Transverse colon (tissue), 4 donors: ENCODE results near the gene LDB2. TPM values are rescaled to one million over a fixed set of nuclear protein-coding genes. Genes with fewer than 3 reads are reported as not detected.

Experiments
- DNase-seq: peaks from one replicate; pipeline ENCODE4 v3.0.0-alpha.2; 2019
- H3K27ac ChIP-seq, 4 donors: fragments of 200-600 bp; sonication (generic); 2 replicates each; pipeline ENCODE4 v1.5.1; 2016 to 2018; ENCODE audit warnings: inconsistent platforms in 4 of 4
- H3K27me3 ChIP-seq: fragments of 200-600 bp; sonication (generic); 2 replicates; pipeline ENCODE4 v1.5.1; 2017; ENCODE audit warnings: inconsistent platforms
- H3K36me3 ChIP-seq, 4 donors: fragments of 200-600 bp; sonication (generic); 2 replicates each; pipeline ENCODE4 v1.5.1; 2017 to 2019; ENCODE audit warnings: inconsistent platforms in 4 of 4
- H3K4me1 ChIP-seq, 4 donors: fragments of 200-600 bp; sonication (generic); 2 replicates each; pipeline ENCODE4 v1.5.1; 2017 to 2020; ENCODE audit warnings: inconsistent platforms in 4 of 4
- H3K4me3 ChIP-seq, 4 donors: fragments of 200-600 bp; sonication (generic); 1 replicate in 1 of 4; 2 replicates in 3 of 4; pipeline versions ENCODE4 v1.5.1 to v1.6.1; 2017 to 2019; ENCODE audit warnings: inconsistent platforms in 4 of 4
- H3K9me3 ChIP-seq, 2 donors: fragments of 200-600 bp; sonication (generic); 2 replicates each; pipeline ENCODE4 v1.5.1; 2017 to 2019; ENCODE audit warnings: inconsistent platforms in 2 of 2
- EP300 ChIP-seq: sonication (generic); formaldehyde crosslinking; IDR thresholded peaks from one replicate; pipeline ENCODE4 v1.6.1; 2017; ENCODE audit warnings: antibody characterized with exemption, low read depth
- POLR2A ChIP-seq: fragments of 450-650 bp; IDR thresholded peaks from one replicate; pipeline ENCODE4 v1.6.1; 2016; ENCODE audit warnings: antibody characterized with exemption, mild to moderate bottlenecking, moderate library complexity
- POLR2AphosphoS5 ChIP-seq, 3 donors: sonication (generic); formaldehyde crosslinking; IDR thresholded peaks; one replicate each; pipeline ENCODE4 v1.6.1; 2016; ENCODE audit warnings: antibody characterized with exemption in 3 of 3
- WGBS, 2 donors: methylation state at CpG; one replicate each; pipeline ENCODE4 v1.1.5; 2018; ENCODE audit warnings: low coverage in 1 of 2; 5-methylcytosine and 5-hydroxymethylcytosine counted together
- in situ Hi-C, 4 donors: fragments of 200-750 bp; cut with MboI; loops; one replicate each; pipeline versions ENCODE4 v1.15.0 to v1.15.1; 2017; ENCODE audit warnings: low sequenced_read_pairs in 3 of 4, low pct_ligation_motif_present in 1 of 4, low pct_unique_long_range_greater_than_20kb in 1 of 4
- intact Hi-C: fragments of 100-400 bp; cut with DNase I; formaldehyde crosslinking; loops from one replicate; pipeline ENCODE4 v1.15.1; 2023; ENCODE audit warnings: low total_unique reads
- total RNA-seq, 4 donors: library from RNA; depleted of rRNA; stranded (reverse); fragments of >200 nt; gene quantifications; one replicate each; pipeline ENCODE4 v1.1.0, GENCODE V29; 2016
- TF ChIP-seq, protein P1 (sequence below), 5 experiments: fragments of 200-600 bp in 3 of 5; fragments of 450-650 bp in 2 of 5; sonication (generic) in 3 of 5; IDR thresholded peaks; 1 replicate in 2 of 5; 2 replicates in 3 of 5; pipeline ENCODE4 v1.5.1; 2016 to 2017; ENCODE audit warnings: antibody characterized with exemption in 5 of 5, inconsistent platforms in 3 of 5, mild to moderate bottlenecking in 2 of 5, moderate library complexity in 1 of 5

Gene LDB2
- total RNA-seq, 4 donors from 2014 or later, result 7.0 to 46.6 (median 8.9) TPM

GRCh38 chr4:16884673-16885460 lies 13.6 kb downstream of the LDB2 start:
- no peak overlapping the region for H3K27ac ChIP-seq
- 78 to 82% methylated on average over 8 of the region's 8 CpGs for WGBS, 2 donors
- no peaks in the 10 kb centered on the region for H3K36me3 ChIP-seq
- TF ChIP-seq EP300 (no peak), POLR2AphosphoS5 (IDR thresholded peaks at IDR 0.05) (no peak), POLR2A (no peak)
- TF ChIP-seq, protein P1, sequence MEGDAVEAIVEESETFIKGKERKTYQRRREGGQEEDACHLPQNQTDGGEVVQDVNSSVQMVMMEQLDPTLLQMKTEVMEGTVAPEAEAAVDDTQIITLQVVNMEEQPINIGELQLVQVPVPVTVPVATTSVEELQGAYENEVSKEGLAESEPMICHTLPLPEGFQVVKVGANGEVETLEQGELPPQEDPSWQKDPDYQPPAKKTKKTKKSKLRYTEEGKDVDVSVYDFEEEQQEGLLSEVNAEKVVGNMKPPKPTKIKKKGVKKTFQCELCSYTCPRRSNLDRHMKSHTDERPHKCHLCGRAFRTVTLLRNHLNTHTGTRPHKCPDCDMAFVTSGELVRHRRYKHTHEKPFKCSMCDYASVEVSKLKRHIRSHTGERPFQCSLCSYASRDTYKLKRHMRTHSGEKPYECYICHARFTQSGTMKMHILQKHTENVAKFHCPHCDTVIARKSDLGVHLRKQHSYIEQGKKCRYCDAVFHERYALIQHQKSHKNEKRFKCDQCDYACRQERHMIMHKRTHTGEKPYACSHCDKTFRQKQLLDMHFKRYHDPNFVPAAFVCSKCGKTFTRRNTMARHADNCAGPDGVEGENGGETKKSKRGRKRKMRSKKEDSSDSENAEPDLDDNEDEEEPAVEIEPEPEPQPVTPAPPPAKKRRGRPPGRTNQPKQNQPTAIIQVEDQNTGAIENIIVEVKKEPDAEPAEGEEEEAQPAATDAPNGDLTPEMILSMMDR (IDR thresholded peaks at IDR 0.05), result no peak
- in situ Hi-C loops, result no loop called here
- H3K27me3 ChIP-seq, result no peaks in the 10 kb centered on the region
- H3K4me1 ChIP-seq, result no peaks in the 10 kb centered on the region
- H3K9me3 ChIP-seq, result no peaks in the 10 kb centered on the region
- no peak for DNase-seq
- intact Hi-C loops, result no loop called here
- no peak overlapping the region for H3K4me3 ChIP-seq

GRCh38 chr4:16883806-16884205 lies 14.6 kb downstream of the LDB2 start:
- 82 to 94% methylated on average over 2 to 4 of the region's 4 CpGs for WGBS, 2 donors
- no peak for DNase-seq
- intact Hi-C loops, result no loop called here
- in situ Hi-C loops, result no loop called here
- Histone ChIP-seq H3K27ac (no peak overlapping the region), H3K9me3 (no peaks in the 10 kb centered on the region), H3K36me3 (no peaks in the 10 kb centered on the region), H3K4me3 (no peak overlapping the region), H3K4me1 (no peaks in the 10 kb centered on the region), H3K27me3 (no peaks in the 10 kb centered on the region)
- TF ChIP-seq, protein P1 (IDR thresholded peaks at IDR 0.05), result no peak
- no peak for TF ChIP-seq POLR2A
- TF ChIP-seq POLR2AphosphoS5 (IDR thresholded peaks at IDR 0.05), result no peak
- no peak for TF ChIP-seq EP300

DNA sequence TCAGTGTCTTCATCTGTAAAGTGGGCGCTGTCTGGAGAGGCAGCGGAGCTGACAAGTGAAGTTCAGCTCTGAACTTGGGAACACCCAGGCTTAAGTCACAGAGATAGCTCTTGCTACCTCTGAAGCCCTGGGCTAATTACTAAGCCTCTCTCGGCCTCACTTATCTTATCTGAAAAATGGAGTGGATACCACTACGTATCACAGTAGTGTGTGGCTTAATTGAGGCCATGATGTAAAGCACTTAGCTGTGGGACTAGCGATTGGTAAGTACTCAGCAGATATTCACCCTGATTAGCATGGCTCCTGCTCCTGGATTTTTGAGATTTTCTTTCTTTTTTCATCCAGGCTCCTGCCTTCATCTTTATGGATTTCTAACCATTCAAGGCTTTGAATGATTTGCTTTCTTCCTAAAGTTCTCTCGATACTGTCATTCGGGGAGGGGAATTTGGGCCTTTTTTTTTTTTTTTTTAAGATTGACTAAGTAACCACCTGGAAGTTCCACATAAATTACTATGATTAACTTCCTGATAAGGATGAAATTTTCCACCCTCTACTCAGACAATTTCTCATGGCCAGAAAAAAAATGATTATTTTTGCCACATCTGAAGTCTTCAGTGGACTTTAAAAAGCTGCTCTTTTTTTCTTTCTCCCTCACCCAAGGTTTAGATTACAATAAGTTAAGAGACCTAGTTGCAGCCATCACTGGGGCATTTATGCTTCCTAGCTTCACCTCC lies 17.1 kb downstream of the LDB2 start:
- H3K9me3 ChIP-seq, result no peaks in the 10 kb centered on the region
- in situ Hi-C loops, result no loop called here
- TF ChIP-seq POLR2AphosphoS5 (IDR thresholded peaks at IDR 0.05) (no peak), POLR2A (no peak), EP300 (no peak)
- TF ChIP-seq, protein P1 (IDR thresholded peaks at IDR 0.05), result no peak
- no peaks in the 10 kb centered on the region for H3K36me3 ChIP-seq
- H3K27ac ChIP-seq, result no peak overlapping the region
- H3K4me1 ChIP-seq, result no peaks in the 10 kb centered on the region
- H3K27me3 ChIP-seq, result no peaks in the 10 kb centered on the region
- 83 to 92% methylated on average over 3 to 7 of the region's 7 CpGs for WGBS, 2 donors
- H3K4me3 ChIP-seq, result no peak overlapping the region
- intact Hi-C loops, result no loop called here
- no peak for DNase-seq

DNA sequence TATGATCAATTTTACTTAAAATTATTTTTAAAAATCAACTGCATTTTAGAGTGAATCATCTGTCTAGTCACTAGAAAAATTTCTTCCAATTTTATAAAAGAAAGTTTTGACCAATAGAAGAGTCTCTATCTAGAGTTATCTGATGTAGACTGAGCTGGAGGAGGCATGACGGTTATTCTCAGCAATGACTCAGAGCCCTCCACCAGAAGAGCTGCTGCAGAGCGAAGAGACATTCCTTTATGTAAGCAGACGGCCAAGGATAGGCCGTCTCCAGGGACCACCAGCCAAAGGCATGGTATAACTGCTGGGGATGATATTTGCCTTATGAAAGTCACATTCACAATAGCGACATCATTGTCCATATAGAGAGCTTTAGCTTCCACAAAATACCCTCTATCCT lies 23.0 kb downstream of the LDB2 start:
- H3K27me3 ChIP-seq, result no peaks in the 10 kb centered on the region
- no peak overlapping the region for H3K27ac ChIP-seq
- H3K4me1 ChIP-seq, result no peaks in the 10 kb centered on the region
- no peaks in the 10 kb centered on the region for H3K9me3 ChIP-seq
- WGBS, 2 donors, result 75 to 79% methylated on average over 5 of the region's 5 CpGs
- H3K4me3 ChIP-seq, result no peak overlapping the region
- intact Hi-C loops, result no loop called here
- no peaks in the 10 kb centered on the region for H3K36me3 ChIP-seq
- DNase-seq, result no peak
- in situ Hi-C loops, result no loop called here
- TF ChIP-seq, protein P1 (IDR thresholded peaks at IDR 0.05), result no peak
